Mesodermal cell (in vitro differentiated cells): Measurements from ENCODE around the gene ARHGAP21.
"Not testable (repeated sequence)": the region's sequence is repeated elsewhere in the genome, so short reads cannot be mapped to it uniquely, and the experiment has no call there.

Experiments
- H3K27ac ChIP-seq: 2 replicates; pipeline ENCODE4 v1.7.0; 2013; ENCODE audit warnings: mild to moderate bottlenecking, low read depth, low read length, moderate library complexity; ENCODE audit not compliant: severe bottlenecking
- H3K36me3 ChIP-seq: 2 replicates; pipeline ENCODE4 v1.7.1; 2013; ENCODE audit warnings: mild to moderate bottlenecking, low read length, moderate library complexity; ENCODE audit not compliant: control insufficient read depth, insufficient read depth
- H3K4me1 ChIP-seq: one replicate; pipeline ENCODE4 v1.7.1; 2013; ENCODE audit warnings: mild to moderate bottlenecking, low read length; ENCODE audit not compliant: insufficient read depth, control insufficient read depth, poor library complexity, severe bottlenecking
- H3K4me3 ChIP-seq: 2 replicates; pipeline ENCODE4 v1.7.0; 2013; ENCODE audit warnings: low read length, control low read depth, mild to moderate bottlenecking; ENCODE audit not compliant: insufficient read depth, poor library complexity, severe bottlenecking; ENCODE audit errors: extremely low read depth
- H3K9me3 ChIP-seq: 2 replicates; pipeline ENCODE4 v1.7.1; 2013; ENCODE audit warnings: mild to moderate bottlenecking, low read length, moderate library complexity; ENCODE audit not compliant: control insufficient read depth
- WGBS, 2 experiments: methylation state at CpG; one replicate each; pipeline ENCODE4 v1.1.5; 2013; ENCODE audit warnings: missing lambda C conversion rate in 2 of 2; ENCODE audit not compliant: insufficient coverage in 2 of 2; 5-methylcytosine and 5-hydroxymethylcytosine counted together

The ARHGAP21 gene

GRCh38 chr10:24658319-24658718, 65.4 kb downstream of the ARHGAP21 start:
- 80 to 90% methylated on average over 2 to 3 of the region's 4 CpGs for WGBS, 2 experiments
- H3K4me1 ChIP-seq, H3K4me3 ChIP-seq: not testable (repeated sequence)

GRCh38 chr10:24656326-24656725, 67.4 kb downstream of the ARHGAP21 start:
- H3K27ac ChIP-seq, H3K9me3 ChIP-seq, H3K4me1 ChIP-seq, H3K4me3 ChIP-seq: not testable (repeated sequence)
- WGBS, 2 experiments: no CpG with 5 or more reads among the region's 33 CpGs
- peaks cover 22% of the 10 kb centered on the region for H3K36me3 ChIP-seq

More at GRCh38 chr10:24658319-24658718, 65.4 kb downstream of the ARHGAP21 start:
- not testable (repeated sequence) for H3K27ac ChIP-seq, H3K9me3 ChIP-seq
- peaks cover 19% of the 10 kb centered on the region for H3K36me3 ChIP-seq

GRCh38 chr10:24652381-24652957, 71.2 kb downstream of the ARHGAP21 start:
- H3K27ac ChIP-seq: no peak overlapping the region
- H3K9me3 ChIP-seq: no peaks in the 10 kb centered on the region
- H3K4me3 ChIP-seq: no peak overlapping the region
- H3K36me3 ChIP-seq: peaks cover 9% of the 10 kb centered on the region
- H3K4me1 ChIP-seq: no peaks in the 10 kb centered on the region
- 100% methylated on average over 2 of the region's 4 CpGs; no CpG with 5 or more reads in 1 of the 2 experiments for WGBS, 2 experiments

GRCh38 chr10:24651923-24652322, 71.8 kb downstream of the ARHGAP21 start:
- 100% methylated on average over 2 of the region's 2 CpGs; no CpG with 5 or more reads in 1 of the 2 experiments for WGBS, 2 experiments
- no peaks in the 10 kb centered on the region for H3K4me1 ChIP-seq
- no peak overlapping the region for H3K27ac ChIP-seq
- H3K4me3 ChIP-seq: no peak overlapping the region
- H3K9me3 ChIP-seq: no peaks in the 10 kb centered on the region
- peaks cover 9% of the 10 kb centered on the region for H3K36me3 ChIP-seq

GRCh38 chr10:24650669-24651391, 72.9 kb downstream of the ARHGAP21 start:
- H3K9me3 ChIP-seq: no peaks in the 10 kb centered on the region
- no peak overlapping the region for H3K4me3 ChIP-seq
- H3K4me1 ChIP-seq: peaks cover 5% of the 10 kb centered on the region
- peaks cover 9% of the 10 kb centered on the region for H3K36me3 ChIP-seq
- H3K27ac ChIP-seq: no peak overlapping the region
- WGBS, 2 experiments: 91 to 93% methylated on average over 3 to 4 of the region's 4 CpGs

GRCh38 chr10:24645784-24646183, 77.9 kb downstream of the ARHGAP21 start:
- Histone ChIP-seq H3K36me3 (peaks cover 6% of the 10 kb centered on the region), H3K27ac (no peak overlapping the region), H3K4me1 (peaks cover 7% of the 10 kb centered on the region), H3K4me3 (no peak overlapping the region), H3K9me3 (no peaks in the 10 kb centered on the region)

GRCh38 chr10:24645022-24645421, 78.7 kb downstream of the ARHGAP21 start:
- Histone ChIP-seq H3K4me1 (peaks cover 7% of the 10 kb centered on the region), H3K27ac (no peak overlapping the region), H3K36me3 (peaks cover 4% of the 10 kb centered on the region), H3K9me3 (no peaks in the 10 kb centered on the region), H3K4me3 (no peak overlapping the region)

GRCh38 chr10:24643679-24644209, 79.9 kb downstream of the ARHGAP21 start:
- no peaks in the 10 kb centered on the region for H3K9me3 ChIP-seq
- H3K4me1 ChIP-seq: peaks cover 7% of the 10 kb centered on the region
- H3K27ac ChIP-seq: no peak overlapping the region
- no peak overlapping the region for H3K4me3 ChIP-seq
- 87 to 93% methylated on average over 6 of the region's 6 CpGs for WGBS, 2 experiments
- H3K36me3 ChIP-seq: peaks cover 4% of the 10 kb centered on the region

GRCh38 chr10:24642921-24643678, 80.6 kb downstream of the ARHGAP21 start:
- Histone ChIP-seq H3K36me3 (peaks cover 4% of the 10 kb centered on the region), H3K9me3 (no peaks in the 10 kb centered on the region), H3K4me1 (peaks cover 7% of the 10 kb centered on the region), H3K27ac (no peak overlapping the region), H3K4me3 (no peak overlapping the region)
- WGBS, 2 experiments: 76 to 81% methylated on average over 2 to 3 of the region's 6 CpGs

GRCh38 chr10:24639124-24639523, 84.6 kb downstream of the ARHGAP21 start:
- Histone ChIP-seq H3K4me3 (no peak overlapping the region), H3K36me3 (peaks cover 4% of the 10 kb centered on the region), H3K9me3 (no peaks in the 10 kb centered on the region), H3K27ac (no peak overlapping the region), H3K4me1 (no peaks in the 10 kb centered on the region)
- WGBS, 2 experiments: no CpG with 5 or more reads among the region's 1 CpG
